ENCODE results near the gene GUCY1A1. TPM values are rescaled to one million over a fixed set of nuclear protein-coding genes. Genes with fewer than 3 reads are reported as not detected.
A peak's percentile ranks its signal among the peaks of the same experiment; 100 is the strongest.

The GUCY1A1 gene
- polyA plus RNA-seq, 1 donor from 2014 or later, result not detected

DNA sequence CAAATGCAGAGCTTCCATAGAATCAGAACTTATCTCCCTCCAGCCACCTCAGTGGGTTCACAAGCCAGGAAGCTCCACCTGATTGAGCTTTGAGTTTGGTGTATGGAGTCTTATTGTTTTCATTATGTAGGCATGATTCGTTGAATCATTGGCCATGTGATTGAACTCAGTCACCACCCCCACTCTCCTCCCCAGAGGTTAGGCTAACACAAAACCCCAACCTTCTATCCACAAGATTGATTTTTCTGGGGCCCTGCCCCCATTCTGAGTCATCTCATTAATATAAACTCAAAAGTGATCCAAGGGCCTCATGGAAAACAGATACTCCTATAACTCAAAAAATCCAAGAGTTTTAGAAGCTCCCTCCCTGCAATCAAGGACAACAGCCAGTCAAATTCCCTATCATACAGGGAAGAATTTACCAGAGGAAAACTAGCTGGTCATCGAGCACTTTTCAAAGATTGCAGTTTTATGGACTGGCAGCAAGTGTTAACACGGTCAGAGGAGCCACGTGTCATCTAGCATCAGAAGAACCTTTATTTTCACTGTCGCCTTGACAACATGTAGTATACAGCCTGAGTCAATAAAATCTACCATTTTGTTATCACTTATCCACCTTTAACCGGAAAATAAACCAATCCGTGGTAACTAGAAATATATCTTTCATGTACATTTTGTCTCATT lies 56.3 kb downstream of the GUCY1A1 start:
- peaks cover 0 to 2% (median 1%) of the 10 kb centered on the region in 3 donors for H3K9me3 Mint-ChIP-seq
- no peaks in the 10 kb centered on the region for H3K4me1 Mint-ChIP-seq
- H3K4me3 Mint-ChIP-seq, result no peak overlapping the region
- H3K36me3 Mint-ChIP-seq, result no peaks in the 10 kb centered on the region
- peaks cover 3% of the 10 kb centered on the region for H3K27me3 Mint-ChIP-seq
- no peak overlapping the region for H3K27ac Mint-ChIP-seq

GRCh38 chr4:155724731-155725130 lies 58.1 kb downstream of the GUCY1A1 start:
- Mint-ChIP-seq H3K36me3 (no peaks in the 10 kb centered on the region), H3K9me3 (peaks cover 0 to 2% (median 1%) of the 10 kb centered on the region in 3 donors), H3K27me3 (peaks cover 3% of the 10 kb centered on the region), H3K27ac (no peak overlapping the region), H3K4me3 (no peak overlapping the region), H3K4me1 (no peaks in the 10 kb centered on the region)

GRCh38 chr4:155734065-155734464 lies 67.4 kb downstream of the GUCY1A1 start:
- Mint-ChIP-seq H3K27me3 (peaks cover 2% of the 10 kb centered on the region), H3K9me3 (no peaks in the 10 kb centered on the region)

GRCh38 chr4:155734951-155735350 lies 68.3 kb downstream of the GUCY1A1 start:
- Mint-ChIP-seq H3K27me3 (peaks cover 2% of the 10 kb centered on the region), H3K4me1 (no peaks in the 10 kb centered on the region), H3K4me3 (no peak overlapping the region), H3K9me3 (no peaks in the 10 kb centered on the region), H3K27ac (no peak overlapping the region), H3K36me3 (no peaks in the 10 kb centered on the region)

More at GRCh38 chr4:155734065-155734464, 67.4 kb downstream of the GUCY1A1 start:
- Mint-ChIP-seq H3K27ac (no peak overlapping the region), H3K4me3 (no peak overlapping the region), H3K36me3 (no peaks in the 10 kb centered on the region), H3K4me1 (no peaks in the 10 kb centered on the region)

DNA sequence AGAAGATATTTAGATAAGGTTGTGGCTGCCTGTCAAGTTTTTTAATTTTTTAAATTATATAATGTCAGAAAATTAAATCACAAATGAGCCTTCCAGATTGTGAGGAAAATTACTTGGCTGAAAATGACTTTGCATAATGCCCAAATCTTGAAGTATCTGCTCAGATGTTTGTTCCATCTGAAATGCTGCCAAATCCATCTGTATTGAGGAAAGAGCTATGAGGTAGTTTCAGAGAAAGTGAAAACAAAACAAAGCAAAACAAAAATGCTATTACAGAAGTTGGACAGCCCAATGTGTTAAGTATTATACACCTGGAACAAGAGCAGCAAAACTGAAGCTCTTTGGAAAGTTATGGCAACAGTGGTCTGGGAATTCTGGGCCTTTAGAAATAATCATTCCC lies 68.8 kb downstream of the GUCY1A1 start:
- no peaks in the 10 kb centered on the region for H3K9me3 Mint-ChIP-seq
- H3K4me3 Mint-ChIP-seq, result no peak overlapping the region
- H3K36me3 Mint-ChIP-seq, result no peaks in the 10 kb centered on the region
- peaks cover 2% of the 10 kb centered on the region for H3K27me3 Mint-ChIP-seq
- H3K27ac Mint-ChIP-seq, result no peak overlapping the region
- H3K4me1 Mint-ChIP-seq, result no peaks in the 10 kb centered on the region

DNA sequence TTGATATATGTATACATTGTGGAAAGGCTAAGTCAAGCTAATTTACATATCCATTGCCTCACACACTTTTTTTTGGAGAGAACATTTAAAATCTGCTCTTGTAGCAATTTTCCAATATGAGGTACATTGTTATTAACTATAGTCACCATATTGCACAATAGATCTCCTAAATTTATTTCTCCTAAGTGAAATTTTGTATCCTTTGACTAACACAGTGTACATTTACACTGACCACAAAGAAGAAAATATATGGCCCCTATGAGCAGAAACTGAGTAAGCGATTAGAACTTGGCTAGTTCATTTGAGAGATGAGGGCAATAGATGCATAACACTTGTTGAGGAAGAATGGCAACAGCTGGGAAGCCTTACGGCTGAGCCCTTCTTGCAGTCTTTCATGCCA lies 71.9 kb downstream of the GUCY1A1 start:
- H3K9me3 Mint-ChIP-seq, result no peaks in the 10 kb centered on the region
- no peaks in the 10 kb centered on the region for H3K36me3 Mint-ChIP-seq
- H3K4me3 Mint-ChIP-seq, result no peak overlapping the region
- no peaks in the 10 kb centered on the region for H3K4me1 Mint-ChIP-seq
- no peaks in the 10 kb centered on the region for H3K27me3 Mint-ChIP-seq
- H3K27ac Mint-ChIP-seq, result no peak overlapping the region

GRCh38 chr4:155741546-155741945 lies 74.9 kb downstream of the GUCY1A1 start:
- Mint-ChIP-seq H3K4me1 (no peaks in the 10 kb centered on the region), H3K27me3 (no peaks in the 10 kb centered on the region), H3K9me3 (no peaks in the 10 kb centered on the region), H3K27ac (no peak overlapping the region), H3K36me3 (no peaks in the 10 kb centered on the region), H3K4me3 (no peak overlapping the region)

DNA sequence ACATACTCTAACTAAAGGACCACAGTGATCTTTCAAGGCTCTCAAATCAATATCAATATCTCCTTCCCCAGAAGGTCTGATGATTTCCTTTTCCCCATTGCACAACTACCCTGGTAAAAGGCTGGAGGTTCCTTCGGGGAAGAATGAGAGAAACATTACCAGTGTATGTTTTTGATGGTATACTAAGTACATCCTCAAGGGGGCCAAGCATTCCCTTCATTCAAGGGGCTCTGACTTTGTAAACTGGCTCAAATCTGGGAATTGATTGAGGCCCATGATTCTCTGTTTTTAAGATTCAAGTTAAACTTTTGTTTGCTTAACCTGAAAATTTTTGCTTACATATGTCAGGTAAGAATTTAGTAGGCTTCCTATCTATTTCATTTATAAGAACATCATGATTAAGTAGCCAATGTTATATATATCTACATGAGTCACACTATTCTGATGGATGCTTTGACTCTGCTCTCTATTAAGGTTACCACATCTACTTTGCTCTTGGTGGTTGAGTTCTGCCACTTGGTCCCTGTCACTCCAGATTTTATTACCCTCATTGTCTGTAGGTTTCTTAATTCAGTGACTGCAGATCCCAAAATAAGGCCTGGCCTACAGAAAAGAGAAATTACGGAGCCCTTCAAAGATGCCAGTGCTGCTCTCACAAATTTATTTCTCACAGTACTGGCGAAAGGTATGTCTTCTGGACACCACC lies 75.8 kb downstream of the GUCY1A1 start:
- no peaks in the 10 kb centered on the region for H3K36me3 Mint-ChIP-seq

GRCh38 chr4:155745984-155746383 lies 79.3 kb downstream of the GUCY1A1 start:
- Mint-ChIP-seq H3K27me3 (no peaks in the 10 kb centered on the region), H3K9me3 (no peaks in the 10 kb centered on the region), H3K4me3 (no peak overlapping the region), H3K4me1 (no peaks in the 10 kb centered on the region), H3K27ac (no peak overlapping the region), H3K36me3 (no peaks in the 10 kb centered on the region)

More for the DNA sequence above, 75.8 kb downstream of the GUCY1A1 start:
- no peak overlapping the region for H3K4me3 Mint-ChIP-seq
- no peak overlapping the region for H3K27ac Mint-ChIP-seq
- H3K9me3 Mint-ChIP-seq, result no peaks in the 10 kb centered on the region
- no peaks in the 10 kb centered on the region for H3K27me3 Mint-ChIP-seq
- no peaks in the 10 kb centered on the region for H3K4me1 Mint-ChIP-seq

DNA sequence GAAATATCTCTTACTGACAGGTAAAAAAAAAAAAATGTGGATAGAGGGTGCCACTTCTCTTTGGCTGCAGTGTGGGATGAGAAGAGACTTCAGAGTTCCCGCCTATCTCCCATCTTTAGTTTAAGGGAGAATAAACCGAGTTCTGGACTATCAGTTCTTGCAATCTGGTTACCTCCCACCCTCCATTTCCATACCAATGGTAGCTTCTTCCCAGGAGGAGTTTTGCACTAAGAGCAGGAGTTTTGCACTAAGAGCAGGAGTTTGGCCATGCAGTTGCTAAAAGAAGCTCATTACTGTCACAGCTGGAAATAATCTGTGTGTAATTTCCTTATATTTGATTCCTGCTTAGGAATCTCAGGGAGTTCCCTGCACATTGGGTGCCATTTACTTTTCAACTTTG lies 81.4 kb downstream of the GUCY1A1 start:
- H3K4me1 Mint-ChIP-seq, result no peaks in the 10 kb centered on the region
- H3K4me3 Mint-ChIP-seq, result no peak overlapping the region
- H3K36me3 Mint-ChIP-seq, result no peaks in the 10 kb centered on the region
- H3K27me3 Mint-ChIP-seq, result no peaks in the 10 kb centered on the region
- H3K27ac Mint-ChIP-seq, result no peak overlapping the region
- no peaks in the 10 kb centered on the region for H3K9me3 Mint-ChIP-seq

DNA sequence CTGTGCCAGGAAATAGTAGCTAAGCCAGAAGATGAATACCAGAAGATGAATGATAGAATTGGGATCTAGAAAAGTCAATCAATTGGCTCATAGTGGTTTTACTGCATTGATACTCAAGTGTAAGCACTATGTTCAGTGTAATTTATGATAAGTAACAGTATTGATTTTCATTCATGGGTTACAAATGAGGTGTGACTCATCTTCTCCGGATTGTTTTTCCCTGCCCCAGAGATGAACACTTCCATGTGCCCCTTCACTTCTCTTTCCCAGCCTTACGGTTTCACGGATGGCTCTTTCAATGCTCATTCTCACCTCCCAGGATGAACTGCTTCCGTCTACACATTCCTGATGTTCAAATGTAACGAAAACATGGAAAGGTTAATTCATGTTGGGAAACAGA lies 82.4 kb downstream of the GUCY1A1 start:
- no peaks in the 10 kb centered on the region for H3K27me3 Mint-ChIP-seq
- no peaks in the 10 kb centered on the region for H3K9me3 Mint-ChIP-seq
- no peaks in the 10 kb centered on the region for H3K36me3 Mint-ChIP-seq
- H3K4me1 Mint-ChIP-seq, result no peaks in the 10 kb centered on the region
- H3K27ac Mint-ChIP-seq, result no peak overlapping the region
- H3K4me3 Mint-ChIP-seq, result no peak overlapping the region

- H3K4me3 Mint-ChIP-seq, result no peak overlapping the region
- no peaks in the 10 kb centered on the region for H3K27me3 Mint-ChIP-seq
- no peaks in the 10 kb centered on the region for H3K9me3 Mint-ChIP-seq
- no peaks in the 10 kb centered on the region for H3K4me1 Mint-ChIP-seq
- H3K36me3 Mint-ChIP-seq, result no peaks in the 10 kb centered on the region
- H3K27ac Mint-ChIP-seq, result no peak overlapping the region
Measured at GRCh38 chr4:155751569-155751968, 84.9 kb downstream of the GUCY1A1 start.

DNA sequence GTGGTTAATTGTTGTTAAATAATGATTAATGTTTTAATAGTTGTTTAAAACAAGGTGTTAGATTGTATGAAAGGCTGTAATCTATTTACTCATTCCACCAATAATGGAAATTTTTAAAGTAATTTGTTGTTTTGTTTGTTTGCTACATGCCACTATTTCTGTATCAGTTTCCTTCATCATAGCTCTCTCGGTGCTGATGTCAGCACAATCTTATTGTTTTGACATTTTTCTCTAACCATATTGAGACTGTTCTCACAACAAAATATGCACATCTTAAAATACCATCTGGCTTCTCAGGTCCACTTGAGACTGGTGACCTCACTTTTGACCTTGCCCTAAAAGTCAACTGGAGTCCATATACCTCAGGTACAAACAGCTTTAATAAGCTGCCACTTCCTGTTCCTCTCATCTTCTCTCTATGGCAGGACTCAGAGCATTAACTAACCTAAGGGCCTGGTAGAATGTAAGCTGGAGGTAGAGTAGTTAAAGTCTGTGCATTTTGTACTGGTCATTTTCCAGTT lies 91.2 kb downstream of the GUCY1A1 start:
- H3K27me3 Mint-ChIP-seq, result peaks cover 4% of the 10 kb centered on the region
- H3K27ac Mint-ChIP-seq, result no peak overlapping the region
- H3K9me3 Mint-ChIP-seq, result peaks cover 0 to 2% (median 0%) of the 10 kb centered on the region in 3 donors
- H3K4me3 Mint-ChIP-seq, result peak overlapping the region in 1 of 4 donors; percentile 5
- peaks cover 2% of the 10 kb centered on the region for H3K36me3 Mint-ChIP-seq
- H3K4me1 Mint-ChIP-seq, result peaks cover 0 to 5% (median 3%) of the 10 kb centered on the region in 3 donors

- Mint-ChIP-seq H3K36me3 (peaks cover 2% of the 10 kb centered on the region), H3K27ac (no peak within 1 kb of the TSS), H3K4me1 (peaks cover 0 to 5% (median 3%) of the 10 kb centered on the region in 3 donors), H3K27me3 (peaks cover 4% of the 10 kb centered on the region), H3K9me3 (peaks cover 0 to 2% (median 0%) of the 10 kb centered on the region in 3 donors), H3K4me3 (peak within 1 kb of the TSS; percentile 60 to 79 (median 67))
Measured at GRCh38 chr4:155758481-155759371, 92.1 kb downstream of the GUCY1A1 start, which contains the start of gene GUCY1B1. Gene GUCY1B1 (plus strand): TSS chr4:155759021. CDS start chr4:155759141, 120 bp downstream.

Measured in IgD-negative memory B cell (primary cell).